Muscle of leg (tissue), 11 donors: Measurements from ENCODE around the gene FOXK1. TPM values are rescaled to one million over a fixed set of nuclear protein-coding genes. Genes with fewer than 3 reads are reported as not detected.

Experiments
- DNase-seq: peaks from one replicate; pipeline ENCODE4 v3.0.0; 2013
- H3K27ac ChIP-seq: one replicate; pipeline ENCODE4 v1.5.1; 2013; ENCODE audit warnings: mild to moderate bottlenecking, low read length, control low read depth
- H3K27me3 ChIP-seq: one replicate; pipeline ENCODE4 v1.6.1; 2013; ENCODE audit warnings: low read length; ENCODE audit not compliant: control insufficient read depth, insufficient read depth
- H3K36me3 ChIP-seq: one replicate; pipeline ENCODE4 v1.6.1; 2013; ENCODE audit warnings: low read length; ENCODE audit not compliant: control insufficient read depth, insufficient read depth
- H3K4me1 ChIP-seq: one replicate; pipeline ENCODE4 v1.6.1; 2013; ENCODE audit warnings: low read length; ENCODE audit not compliant: control insufficient read depth, insufficient read depth
- H3K4me3 ChIP-seq: one replicate; pipeline ENCODE4 v1.5.1; 2013; ENCODE audit warnings: low read length, control low read depth
- H3K9me3 ChIP-seq: replicated peaks from 2 replicates; pipeline ENCODE4 v1.6.1; 2013; ENCODE audit warnings: low read depth, low read length; ENCODE audit not compliant: control insufficient read depth
- WGBS: methylation state at CpG from one replicate; pipeline ENCODE4 v1.1.5; 2013; ENCODE audit warnings: missing lambda C conversion rate; ENCODE audit not compliant: insufficient coverage; 5-methylcytosine and 5-hydroxymethylcytosine counted together
- polyA plus RNA-seq, 8 donors: library from polyadenylated mRNA; unstranded; fragments of 120-200 nt; gene quantifications; one replicate each; pipeline versions ENCODE4 v1.2.1 to v1.2.3, GENCODE V29; 2013; ENCODE audit warnings: inconsistent platforms in 1 of 8, low replicate concordance in 1 of 8; ENCODE audit not compliant: insufficient read length in 8 of 8, insufficient read depth in 1 of 8
- total RNA-seq: library from RNA; stranded (reverse); fragments of 120-200 nt; gene quantifications from one replicate; pipeline ENCODE4 v1.2.4, GENCODE V29; 2013

FOXK1 gene
- total and polyA plus RNA-seq, 9 donors, result 10.9 to 19.8 (median 18.2) TPM

DNA sequence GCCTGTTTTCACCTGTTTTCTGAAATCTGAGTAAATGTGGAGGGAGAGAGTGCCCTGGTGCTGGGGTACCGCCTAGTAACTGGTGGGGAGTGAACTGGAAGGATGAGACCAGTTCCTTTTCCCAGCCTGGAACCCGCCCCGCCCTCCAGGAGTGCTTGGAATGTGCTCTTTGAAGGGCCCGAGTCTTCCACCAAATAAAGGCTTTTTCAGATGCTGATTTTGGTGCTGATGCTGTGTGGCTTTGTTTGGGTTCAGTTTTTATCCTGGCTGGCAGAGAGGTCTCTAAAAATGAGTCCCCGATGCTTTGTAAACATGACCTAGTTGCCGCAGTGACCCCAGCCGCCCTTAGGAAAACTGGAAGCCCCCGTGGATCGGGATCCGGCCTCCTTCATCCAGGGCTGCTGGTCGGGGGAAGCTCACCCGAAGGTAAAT is 25.9 kb downstream of the FOXK1 start:
- H3K4me1 ChIP-seq, result peaks cover 21% of the 10 kb centered on the region

DNA sequence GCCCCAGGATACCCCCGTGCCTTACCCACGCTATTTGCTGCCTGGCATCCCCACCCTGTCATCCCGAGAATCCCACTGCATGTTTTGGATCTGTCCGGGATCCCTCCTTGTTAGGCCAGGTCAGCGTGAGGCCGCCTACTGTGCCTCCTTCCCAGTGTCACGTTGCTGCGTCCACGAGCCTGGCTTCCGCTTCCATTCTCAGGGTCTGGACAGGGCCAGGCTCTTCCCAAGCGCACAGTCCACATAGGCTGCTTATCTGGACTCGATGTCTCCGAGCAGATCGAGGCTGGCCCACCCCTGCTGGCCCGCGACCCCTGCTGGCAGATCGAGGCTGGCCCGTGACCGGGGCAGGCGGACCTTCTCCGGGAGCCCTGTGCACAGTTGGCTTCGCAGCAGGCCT is 27.1 kb downstream of the FOXK1 start:
- WGBS, result 80% methylated on average over 22 of the region's 22 CpGs
- Histone ChIP-seq H3K9me3 (no peaks in the 10 kb centered on the region), H3K36me3 (peaks cover 8% of the 10 kb centered on the region), H3K27me3 (no peaks in the 10 kb centered on the region), H3K27ac (no peak overlapping the region), H3K4me3 (no peak overlapping the region), H3K4me1 (peaks cover 17% of the 10 kb centered on the region)
- no peak for DNase-seq

More for the DNA sequence above, 25.9 kb downstream of the FOXK1 start:
- Histone ChIP-seq H3K9me3 (no peaks in the 10 kb centered on the region), H3K4me3 (no peak overlapping the region), H3K27ac (peak overlapping the region; percentile 71), H3K27me3 (no peaks in the 10 kb centered on the region), H3K36me3 (peaks cover 8% of the 10 kb centered on the region)
- no peak for DNase-seq
- WGBS, result 80% methylated on average over 6 of the region's 12 CpGs

DNA sequence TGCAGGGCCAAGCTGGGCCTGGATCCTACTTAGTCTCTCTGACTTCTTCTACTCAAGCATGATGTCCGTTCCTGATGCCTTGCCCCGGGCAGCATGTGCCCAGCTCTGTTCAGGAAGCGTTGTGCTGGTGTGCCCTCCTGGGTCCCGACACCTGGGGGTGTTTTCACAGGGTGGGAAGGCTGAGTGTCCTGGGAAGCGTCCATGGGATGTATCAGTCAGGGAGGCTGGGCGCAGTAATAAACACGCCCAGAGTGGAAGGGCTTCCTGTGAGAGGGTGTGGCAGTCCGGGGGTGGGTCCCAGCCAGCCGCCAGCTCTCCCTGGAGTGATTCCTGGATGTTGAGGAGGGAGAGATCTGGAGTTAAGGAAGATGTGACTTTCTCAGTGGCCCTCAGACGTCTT is 29.0 kb downstream of the FOXK1 start:
- 96% methylated on average over 9 of the region's 10 CpGs for WGBS
- H3K36me3 ChIP-seq, result peaks cover 8% of the 10 kb centered on the region
- no peaks in the 10 kb centered on the region for H3K9me3 ChIP-seq
- no peaks in the 10 kb centered on the region for H3K27me3 ChIP-seq
- H3K27ac ChIP-seq, result no peak overlapping the region
- DNase-seq, result no peak
- H3K4me1 ChIP-seq, result peaks cover 23% of the 10 kb centered on the region
- H3K4me3 ChIP-seq, result no peak overlapping the region

DNA sequence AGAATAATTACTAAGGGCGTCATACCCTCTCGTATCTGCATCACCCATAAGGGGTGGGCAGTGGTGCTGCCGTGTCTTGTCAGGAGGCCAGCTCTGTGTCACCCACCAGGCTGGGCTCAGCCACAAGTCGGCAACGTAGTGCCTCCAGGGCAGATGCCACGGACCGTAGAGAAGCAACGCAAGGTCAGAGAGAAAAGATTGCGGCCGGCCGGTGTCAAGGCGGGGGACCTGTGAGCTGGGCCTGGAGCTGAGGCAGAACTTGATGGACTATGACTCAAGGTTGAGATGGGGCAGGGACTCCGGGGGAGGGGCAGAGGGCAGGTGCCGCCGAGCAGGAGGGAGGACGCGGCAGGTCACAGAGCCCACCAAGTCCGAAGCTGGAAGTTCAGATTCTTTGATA is 29.5 kb downstream of the FOXK1 start:
- no peaks in the 10 kb centered on the region for H3K27me3 ChIP-seq
- no peak overlapping the region for H3K27ac ChIP-seq
- H3K4me1 ChIP-seq, result peaks cover 18% of the 10 kb centered on the region
- no peak overlapping the region for H3K4me3 ChIP-seq
- H3K9me3 ChIP-seq, result no peaks in the 10 kb centered on the region
- no peak for DNase-seq
- 92% methylated on average over 13 of the region's 18 CpGs for WGBS
- H3K36me3 ChIP-seq, result peaks cover 13% of the 10 kb centered on the region

DNA sequence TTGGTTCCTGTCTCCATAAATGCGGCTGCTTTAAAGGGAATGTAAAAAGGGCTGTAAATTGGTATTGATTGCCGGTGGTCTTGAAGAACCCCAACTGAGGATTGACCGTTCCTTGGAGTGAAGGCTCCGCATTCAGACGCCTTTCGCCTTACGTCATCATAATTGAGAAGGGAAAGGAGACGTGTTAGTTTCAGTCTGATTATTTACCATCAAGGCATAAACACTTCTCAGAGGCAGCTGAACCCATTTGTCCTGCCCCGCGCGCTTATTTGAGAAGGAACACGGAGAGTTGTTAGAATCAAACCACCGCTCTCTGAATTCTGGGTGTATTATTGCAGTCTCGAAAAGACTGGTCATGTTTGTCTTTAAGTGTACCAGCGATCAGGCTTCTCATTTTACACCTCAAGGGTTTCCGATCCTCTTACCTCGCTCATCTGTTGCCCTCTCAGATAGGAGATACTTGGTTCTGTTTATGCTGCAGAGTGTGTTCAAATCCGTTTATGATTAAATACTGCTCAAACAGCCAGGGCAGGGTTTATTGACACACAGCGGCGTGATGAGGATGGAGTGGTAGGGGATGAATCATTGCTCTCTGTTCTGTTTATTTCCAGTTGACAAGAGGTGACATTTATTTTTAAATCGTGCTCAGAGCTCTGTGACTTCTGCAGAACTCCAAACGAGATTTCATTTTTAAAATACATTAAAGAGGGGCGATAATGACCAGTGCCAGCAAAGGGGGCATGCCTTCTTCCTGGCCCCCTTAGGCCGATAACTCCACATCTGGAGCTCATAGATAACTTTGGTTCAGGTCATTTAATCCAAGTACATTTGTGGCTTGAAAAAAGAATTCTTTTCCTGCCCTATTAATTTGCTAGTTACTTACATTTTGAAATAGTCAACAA is 30.4 kb downstream of the FOXK1 start:
- no peak overlapping the region for H3K4me3 ChIP-seq
- H3K4me1 ChIP-seq, result peaks cover 10% of the 10 kb centered on the region

DNA sequence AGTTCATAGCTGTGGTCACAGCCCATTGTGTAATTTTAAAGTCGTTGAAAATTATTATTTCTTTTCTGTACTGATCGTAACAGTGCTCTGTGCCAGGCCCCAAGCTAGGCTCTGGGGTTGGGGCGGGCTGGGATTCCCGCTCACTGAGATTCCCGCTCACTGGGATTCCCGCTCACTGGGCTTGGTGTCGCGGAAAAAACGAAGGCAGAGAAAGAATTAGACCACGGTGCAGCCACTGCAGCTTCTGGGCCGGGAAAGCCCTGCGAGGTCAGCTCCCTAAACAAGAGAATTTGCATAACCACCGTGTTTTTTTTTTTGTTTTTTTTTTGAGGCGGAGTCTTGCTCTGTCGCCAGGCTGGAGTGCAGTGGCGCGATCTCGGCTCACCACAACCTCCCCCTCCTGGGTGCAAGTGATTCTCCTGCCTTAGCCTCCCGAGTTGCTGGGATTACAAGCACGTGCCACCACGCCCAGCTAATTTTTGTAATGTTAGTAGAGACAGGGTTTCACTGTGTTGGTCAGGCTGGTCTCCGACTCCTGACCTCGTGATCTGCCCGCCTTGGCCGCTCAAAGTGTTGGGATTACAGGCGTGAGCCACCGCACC is 31.2 kb downstream of the FOXK1 start:
- Histone ChIP-seq H3K4me1 (peaks cover 6% of the 10 kb centered on the region), H3K27me3 (no peaks in the 10 kb centered on the region), H3K4me3 (no peak overlapping the region), H3K9me3 (no peaks in the 10 kb centered on the region), H3K27ac (no peak overlapping the region), H3K36me3 (peaks cover 13% of the 10 kb centered on the region)
- DNase-seq, result no peak
- 85% methylated on average over 18 of the region's 27 CpGs for WGBS

More for the DNA sequence above, 30.4 kb downstream of the FOXK1 start:
- no peaks in the 10 kb centered on the region for H3K9me3 ChIP-seq
- no peak for DNase-seq
- no peak overlapping the region for H3K27ac ChIP-seq
- no peaks in the 10 kb centered on the region for H3K27me3 ChIP-seq
- peaks cover 13% of the 10 kb centered on the region for H3K36me3 ChIP-seq
- 70% methylated on average over 9 of the region's 24 CpGs for WGBS

DNA sequence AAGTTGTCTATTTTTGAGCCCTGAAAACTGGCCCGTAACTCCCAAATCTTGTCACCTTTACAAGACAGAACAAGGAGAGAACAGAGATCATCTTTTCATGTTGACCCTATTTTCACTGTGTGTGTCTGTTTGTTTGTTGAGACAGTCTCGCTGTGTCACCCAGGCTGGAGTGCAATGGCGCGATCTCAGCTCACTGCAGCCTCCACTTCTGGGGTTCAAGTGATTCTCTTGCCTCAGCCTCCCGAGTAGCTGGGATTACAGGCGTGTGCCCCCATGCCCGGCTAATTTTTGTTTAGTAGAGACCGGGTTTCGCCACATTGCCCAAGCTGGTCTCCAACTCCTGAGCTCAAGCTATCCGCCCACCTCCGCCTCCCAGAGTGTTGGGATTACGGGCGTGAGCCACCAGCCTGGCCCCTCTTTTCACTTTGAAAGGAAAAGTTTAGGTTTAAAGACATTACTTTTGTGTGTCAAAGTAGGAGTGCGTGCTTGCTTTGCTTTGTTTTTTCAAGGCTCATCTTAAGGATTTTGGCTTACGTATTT is 32.1 kb downstream of the FOXK1 start:
- DNase-seq, result no peak
- Histone ChIP-seq H3K36me3 (peaks cover 13% of the 10 kb centered on the region), H3K4me3 (no peak overlapping the region), H3K4me1 (peaks cover 6% of the 10 kb centered on the region), H3K27ac (no peak overlapping the region), H3K9me3 (no peaks in the 10 kb centered on the region), H3K27me3 (no peaks in the 10 kb centered on the region)
- WGBS, result 91% methylated on average over 10 of the region's 15 CpGs

DNA sequence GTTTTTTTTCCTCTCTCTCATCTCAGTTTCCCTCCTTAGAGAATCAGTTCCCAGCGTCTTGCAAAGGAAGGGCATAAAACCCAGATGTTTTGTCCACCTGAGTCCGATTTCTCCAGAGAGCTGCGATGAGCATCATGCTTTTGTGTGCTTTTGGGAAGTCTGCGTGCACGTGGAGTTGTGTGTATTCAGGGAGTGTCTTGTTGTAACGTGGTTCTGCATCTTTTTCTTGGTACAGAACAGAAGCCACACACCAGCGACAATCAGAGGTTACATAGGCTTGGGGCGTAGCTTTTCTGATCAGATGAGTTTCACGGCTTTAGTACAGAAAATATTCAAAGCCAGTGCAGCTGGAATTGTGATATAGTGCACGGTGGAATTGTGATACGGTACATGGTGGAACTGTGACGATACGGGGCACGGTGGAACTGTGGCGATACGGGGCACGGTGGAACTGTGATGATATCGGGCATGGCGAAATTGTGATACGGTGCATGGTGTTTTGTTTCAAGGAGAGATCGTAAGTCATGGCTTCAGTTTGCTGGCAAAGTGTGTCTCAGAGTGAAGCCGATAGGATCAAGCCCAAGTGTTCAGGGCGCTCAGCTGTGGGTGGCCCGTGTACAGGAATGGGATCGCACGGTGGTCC is 32.8 kb downstream of the FOXK1 start:
- WGBS, result 72% methylated on average over 19 of the region's 26 CpGs
- Histone ChIP-seq H3K4me3 (no peak overlapping the region), H3K27ac (no peak overlapping the region), H3K27me3 (no peaks in the 10 kb centered on the region), H3K4me1 (peaks cover 6% of the 10 kb centered on the region), H3K36me3 (peaks cover 9% of the 10 kb centered on the region), H3K9me3 (no peaks in the 10 kb centered on the region)
- DNase-seq, result no peak

DNA sequence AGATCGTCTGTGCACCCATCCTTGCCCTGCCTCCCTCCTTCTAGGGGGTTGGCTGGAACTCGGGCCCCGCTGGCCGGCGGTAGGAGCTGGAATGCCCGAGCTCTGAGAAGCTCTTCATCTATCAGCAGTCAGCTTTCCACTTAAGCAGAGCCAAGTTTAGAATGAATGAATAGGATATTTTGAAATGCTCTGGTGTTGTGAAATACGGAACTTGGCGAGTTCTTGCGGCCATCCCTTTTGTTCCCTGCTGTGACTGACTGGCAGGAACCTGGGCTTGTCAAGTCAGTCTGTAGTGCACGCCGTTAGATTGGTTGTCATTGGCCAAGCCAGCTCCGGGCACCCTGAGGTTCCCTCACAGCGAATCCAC is 33.3 kb downstream of the FOXK1 start:
- H3K27me3 ChIP-seq, result no peaks in the 10 kb centered on the region
- H3K9me3 ChIP-seq, result no peaks in the 10 kb centered on the region
- peaks cover 6% of the 10 kb centered on the region for H3K4me1 ChIP-seq
- no peak overlapping the region for H3K4me3 ChIP-seq
- peaks cover 9% of the 10 kb centered on the region for H3K36me3 ChIP-seq
- peak; percentile 77 for DNase-seq
- 73% methylated on average over 6 of the region's 13 CpGs for WGBS
- H3K27ac ChIP-seq, result no peak overlapping the region
